ENCODE results near the gene SLC5A2. TPM values are rescaled to one million over a fixed set of nuclear protein-coding genes. Genes with fewer than 3 reads are reported as not detected.
A peak's percentile ranks its signal among the peaks of the same experiment; 100 is the strongest.

The SLC5A2 gene
- polyA plus RNA-seq, 3 donors, result 0.04 TPM; not detected in 2

DNA sequence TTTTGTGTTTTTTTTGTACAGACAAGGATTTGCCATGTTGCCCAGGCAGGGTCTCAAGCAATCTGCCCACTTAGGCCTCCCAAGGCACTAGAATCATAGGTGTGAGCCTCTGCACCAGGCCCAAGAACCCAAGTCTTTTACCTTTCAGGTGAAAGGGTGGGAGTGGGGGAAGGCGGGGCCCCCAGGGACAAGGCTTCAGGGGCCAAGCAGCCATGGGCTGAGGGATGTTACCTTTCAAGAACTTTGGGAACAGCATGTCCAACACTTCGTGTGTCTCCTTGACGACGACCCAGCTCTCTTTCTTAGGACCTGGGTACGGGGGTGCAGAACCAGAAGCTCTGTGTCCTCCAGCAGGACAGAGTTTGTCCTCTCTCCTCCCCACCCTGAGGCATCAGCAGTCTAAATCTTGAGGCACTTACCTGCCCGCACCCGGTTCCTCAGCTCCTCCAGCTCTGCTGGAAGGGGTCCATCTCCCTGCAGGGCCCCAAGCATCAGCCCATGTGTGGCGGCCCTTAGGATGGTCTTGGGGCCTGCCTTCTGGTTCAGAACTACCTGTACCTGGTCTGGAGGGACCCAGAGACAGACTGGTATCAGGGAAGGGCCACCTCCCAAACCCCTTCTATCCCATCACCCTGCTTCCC lies 9.0 kb downstream of the SLC5A2 start:
- no peaks in the 10 kb centered on the region for H4K20me1 ChIP-seq (ENCODE audit: insufficient read depth, low read length)
- no peak overlapping the region for H3K4me2 ChIP-seq (replicated peaks; ENCODE audit: extremely low read depth, low read length, poor library complexity, severe bottlenecking)
- Mint-ChIP-seq H3K27me3 (ENCODE audit: low read depth in 3 of 3) (peaks cover 2 to 22% (median 22%) of the 10 kb centered on the region in 3 donors), H3K27ac (no peak overlapping the region), H3K36me3 (peaks cover 51 to 65% of the 10 kb centered on the region in 2 donors), H3K4me3 (no peak overlapping the region), H3K4me1 (peaks cover 15% of the 10 kb centered on the region), H3K9me3 (peaks cover 0 to 2% (median 0%) of the 10 kb centered on the region in 7 donors)
- no peak for DNase-seq
- H3K27ac ChIP-seq (ENCODE audit: low read depth in 1 of 2, low read length in 2 of 2), result no peak overlapping the region
- WGBS (ENCODE audit: insufficient coverage), result 96% methylated on average over 8 of the region's 8 CpGs
- no peaks in the 10 kb centered on the region for H3K79me2 ChIP-seq (ENCODE audit: insufficient read depth, low read length)
- H3K36me3 ChIP-seq (replicated peaks in 1 of 2; ENCODE audit: control insufficient read depth in 1 of 2, insufficient read depth in 2 of 2, low read length in 2 of 2), result peaks cover 31 to 65% of the 10 kb centered on the region in 2 donors
- no peaks in the 10 kb centered on the region for H3K9me3 ChIP-seq (replicated peaks in 1 of 2; ENCODE audit: control insufficient read depth in 1 of 2, insufficient read depth in 1 of 2, low read length in 2 of 2)
- H3K4me1 ChIP-seq (ENCODE audit: control insufficient read depth in 1 of 2, insufficient read depth in 2 of 2, low read length in 2 of 2), result peaks cover 14 to 17% of the 10 kb centered on the region in 2 donors
- no peak overlapping the region for H3K9ac ChIP-seq (ENCODE audit: insufficient read depth, low read length, poor library complexity, severe bottlenecking)
- intact Hi-C loops (cut with micrococcal nuclease), result no loop called here
- TF ChIP-seq, protein P1, sequence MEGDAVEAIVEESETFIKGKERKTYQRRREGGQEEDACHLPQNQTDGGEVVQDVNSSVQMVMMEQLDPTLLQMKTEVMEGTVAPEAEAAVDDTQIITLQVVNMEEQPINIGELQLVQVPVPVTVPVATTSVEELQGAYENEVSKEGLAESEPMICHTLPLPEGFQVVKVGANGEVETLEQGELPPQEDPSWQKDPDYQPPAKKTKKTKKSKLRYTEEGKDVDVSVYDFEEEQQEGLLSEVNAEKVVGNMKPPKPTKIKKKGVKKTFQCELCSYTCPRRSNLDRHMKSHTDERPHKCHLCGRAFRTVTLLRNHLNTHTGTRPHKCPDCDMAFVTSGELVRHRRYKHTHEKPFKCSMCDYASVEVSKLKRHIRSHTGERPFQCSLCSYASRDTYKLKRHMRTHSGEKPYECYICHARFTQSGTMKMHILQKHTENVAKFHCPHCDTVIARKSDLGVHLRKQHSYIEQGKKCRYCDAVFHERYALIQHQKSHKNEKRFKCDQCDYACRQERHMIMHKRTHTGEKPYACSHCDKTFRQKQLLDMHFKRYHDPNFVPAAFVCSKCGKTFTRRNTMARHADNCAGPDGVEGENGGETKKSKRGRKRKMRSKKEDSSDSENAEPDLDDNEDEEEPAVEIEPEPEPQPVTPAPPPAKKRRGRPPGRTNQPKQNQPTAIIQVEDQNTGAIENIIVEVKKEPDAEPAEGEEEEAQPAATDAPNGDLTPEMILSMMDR (IDR thresholded peaks at IDR 0.05), result no peak
- H2AFZ ChIP-seq (ENCODE audit: insufficient read depth, low read depth, low read length, poor library complexity, severe bottlenecking), result no peak overlapping the region
- H3K27me3 ChIP-seq (ENCODE audit: control insufficient read depth in 2 of 2, insufficient read depth in 2 of 2, low read length in 2 of 2), result peaks cover 0 to 20% of the 10 kb centered on the region in 2 donors
- H3K4me3 ChIP-seq (replicated peaks in 1 of 3; ENCODE audit: low read depth in 2 of 3, low read length in 3 of 3), result no peak overlapping the region

DNA sequence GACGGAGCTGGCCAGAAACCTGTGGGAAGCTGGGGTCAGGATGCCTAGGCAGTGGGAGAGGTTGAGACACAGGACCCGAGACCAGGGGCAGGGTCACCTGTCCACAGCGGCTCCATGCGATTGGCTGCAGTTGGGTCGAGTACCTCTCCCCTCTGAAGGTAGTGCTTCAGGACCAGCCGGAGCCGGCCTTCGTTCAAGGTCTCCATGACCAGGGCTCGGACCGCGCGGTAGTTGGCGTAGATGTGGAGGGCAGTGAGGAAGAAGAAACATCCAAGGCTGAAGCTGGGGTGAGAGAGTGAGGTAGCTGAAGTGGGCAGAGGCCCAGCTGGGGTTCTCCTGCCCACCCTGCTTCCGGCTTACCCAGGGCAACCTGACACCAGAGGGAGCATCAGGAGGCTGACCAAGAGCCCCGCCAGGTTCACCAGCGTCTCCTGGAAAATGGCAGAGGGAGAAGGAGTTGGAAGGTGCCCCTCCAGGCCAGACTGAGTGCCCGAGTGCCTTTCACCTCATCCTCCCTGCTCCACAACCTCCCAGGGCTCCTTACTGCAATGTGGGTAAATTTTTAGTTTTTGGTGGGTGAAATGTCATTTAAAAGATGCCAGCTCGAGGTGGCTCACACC lies 10.7 kb downstream of the SLC5A2 start:
- Histone ChIP-seq H3K9ac (ENCODE audit: insufficient read depth, low read length, poor library complexity, severe bottlenecking) (no peak overlapping the region), H3K4me3 (replicated peaks in 1 of 3; ENCODE audit: low read depth in 2 of 3, low read length in 3 of 3) (no peak overlapping the region), H3K4me1 (ENCODE audit: control insufficient read depth in 1 of 2, insufficient read depth in 2 of 2, low read length in 2 of 2) (peaks cover 0 to under 1% of the 10 kb centered on the region in 2 donors), H4K20me1 (ENCODE audit: insufficient read depth, low read length) (no peaks in the 10 kb centered on the region), H3K36me3 (replicated peaks in 1 of 2; ENCODE audit: control insufficient read depth in 1 of 2, insufficient read depth in 2 of 2, low read length in 2 of 2) (peaks cover 46 to 81% of the 10 kb centered on the region in 2 donors), H3K79me2 (ENCODE audit: insufficient read depth, low read length) (no peaks in the 10 kb centered on the region), H3K27me3 (ENCODE audit: control insufficient read depth in 2 of 2, insufficient read depth in 2 of 2, low read length in 2 of 2) (peaks cover 0 to 3% of the 10 kb centered on the region in 2 donors), H3K9me3 (replicated peaks in 1 of 2; ENCODE audit: control insufficient read depth in 1 of 2, insufficient read depth in 1 of 2, low read length in 2 of 2) (no peaks in the 10 kb centered on the region), H3K4me2 (replicated peaks; ENCODE audit: extremely low read depth, low read length, poor library complexity, severe bottlenecking) (no peak overlapping the region), H2AFZ (ENCODE audit: insufficient read depth, low read depth, low read length, poor library complexity, severe bottlenecking) (no peak overlapping the region), H3K27ac (ENCODE audit: low read depth in 1 of 2, low read length in 2 of 2) (no peak overlapping the region)
- TF ChIP-seq, protein P1 (IDR thresholded peaks at IDR 0.05), result no peak
- WGBS (ENCODE audit: insufficient coverage), result 96% methylated on average over 10 of the region's 18 CpGs
- Mint-ChIP-seq H3K4me3 (no peak overlapping the region), H3K27me3 (ENCODE audit: low read depth in 3 of 3) (peaks cover 0 to 8% (median 7%) of the 10 kb centered on the region in 3 donors), H3K36me3 (peaks cover 66 to 79% of the 10 kb centered on the region in 2 donors), H3K27ac (peak overlapping the region in 3 of 7 donors; percentile 1 to 78 (median 51)), H3K4me1 (peaks cover 2% of the 10 kb centered on the region), H3K9me3 (peaks cover 0 to 2% (median 0%) of the 10 kb centered on the region in 7 donors)
- no peak for DNase-seq
- intact Hi-C loops (cut with micrococcal nuclease), result no loop called here

All from CD14-positive monocyte (primary cell).